Tongue (tissue), 2 donors: ENCODE data around the gene SACS. TPM values are rescaled to one million over a fixed set of nuclear protein-coding genes. Genes with fewer than 3 reads are reported as not detected.
A peak's percentile ranks its signal among the peaks of the same experiment; 100 is the strongest.
"Not testable (repeated sequence)": the region's sequence is repeated elsewhere in the genome, so short reads cannot be mapped to it uniquely, and the experiment has no call there.

Source experiments
- DNase-seq: peaks from one replicate; pipeline ENCODE4 v3.0.0-alpha.2; 2015
- total RNA-seq: library from RNA; depleted of rRNA; stranded (reverse); fragments of >200 nt; gene quantifications from one replicate; pipeline ENCODE4 v1.2.3, GENCODE V29; 2014

The SACS gene
- total RNA-seq, 1 donor from 2014 or later: 276 TPM

DNA sequence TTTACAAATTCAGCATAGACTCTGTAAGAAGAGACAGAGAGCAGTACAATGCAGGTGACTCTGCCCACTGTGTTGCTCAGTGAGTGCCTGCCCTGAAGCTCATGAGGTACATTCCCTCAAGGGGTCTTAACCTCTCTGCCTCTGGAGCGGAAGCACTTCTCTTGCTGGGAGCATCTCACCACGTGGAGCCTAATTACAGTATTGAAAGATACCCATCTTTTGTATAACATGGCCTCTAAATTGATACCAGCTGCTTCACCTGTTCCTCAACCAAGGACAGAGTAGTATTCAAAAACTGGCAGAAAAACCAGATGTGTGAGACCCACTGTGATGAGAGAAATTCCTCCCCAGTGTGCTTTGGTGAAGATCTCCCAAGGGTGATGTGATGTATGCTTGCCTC lies 77.1 kb downstream of the SACS start:
- no peak for DNase-seq

DNA sequence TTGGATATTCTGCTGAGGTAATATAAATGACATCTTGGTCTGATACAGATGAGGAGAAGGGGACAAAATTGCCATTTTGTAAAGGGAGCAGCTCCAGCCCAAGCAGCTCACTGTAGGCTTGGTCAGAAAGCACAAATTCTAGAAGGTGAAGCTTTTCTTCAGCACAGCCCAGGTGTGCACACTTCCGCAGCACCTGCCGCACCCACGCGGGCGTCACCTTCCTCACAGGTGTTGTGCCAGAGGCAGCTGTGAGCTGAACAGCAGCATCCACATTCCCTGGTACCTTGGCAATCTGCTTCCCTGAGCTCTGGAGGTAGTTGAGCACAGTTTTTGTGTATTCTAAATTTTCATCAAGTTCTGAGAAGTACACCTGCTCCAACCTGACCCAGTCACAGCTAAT lies 79.0 kb downstream of the SACS start:
- DNase-seq: no peak

DNA sequence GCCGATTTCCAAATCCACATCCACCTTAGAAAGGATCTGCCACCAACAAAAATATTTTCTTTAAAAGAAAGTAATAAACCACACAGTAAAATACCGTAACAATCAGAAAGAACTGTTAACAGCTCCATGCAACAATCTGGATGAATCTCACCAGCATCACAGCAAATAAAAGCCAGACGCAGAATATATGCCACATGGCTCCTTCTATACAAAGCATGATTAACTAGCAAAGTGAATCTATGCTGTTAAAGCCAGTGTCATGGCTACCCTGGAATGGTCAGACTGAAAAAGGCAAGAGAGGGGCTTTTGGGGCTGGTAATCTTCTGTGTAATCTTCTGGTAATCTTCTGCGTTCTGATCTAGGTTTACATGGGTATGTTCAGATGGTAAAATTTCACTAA lies 81.3 kb downstream of the SACS start:
- DNase-seq: no peak

DNA sequence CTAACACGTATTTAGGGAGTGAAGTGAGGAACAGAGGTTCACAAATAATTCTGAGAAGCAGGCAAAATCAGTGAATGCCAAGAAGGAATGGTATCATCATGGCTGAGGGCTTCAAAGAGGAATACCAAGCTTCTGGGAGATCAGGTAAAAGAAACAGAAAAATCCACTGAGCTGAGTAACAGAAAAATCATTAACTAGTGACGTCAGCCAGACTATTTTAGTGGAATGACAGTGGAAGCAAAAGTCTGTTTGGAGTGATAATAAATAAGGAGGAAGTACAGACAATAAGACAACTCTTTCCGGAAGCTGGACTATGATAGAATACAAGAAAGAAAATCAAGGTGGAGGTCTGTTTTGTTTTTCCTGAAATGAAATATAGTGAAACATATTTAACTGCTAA lies 83.5 kb downstream of the SACS start:
- no peak for DNase-seq

DNA sequence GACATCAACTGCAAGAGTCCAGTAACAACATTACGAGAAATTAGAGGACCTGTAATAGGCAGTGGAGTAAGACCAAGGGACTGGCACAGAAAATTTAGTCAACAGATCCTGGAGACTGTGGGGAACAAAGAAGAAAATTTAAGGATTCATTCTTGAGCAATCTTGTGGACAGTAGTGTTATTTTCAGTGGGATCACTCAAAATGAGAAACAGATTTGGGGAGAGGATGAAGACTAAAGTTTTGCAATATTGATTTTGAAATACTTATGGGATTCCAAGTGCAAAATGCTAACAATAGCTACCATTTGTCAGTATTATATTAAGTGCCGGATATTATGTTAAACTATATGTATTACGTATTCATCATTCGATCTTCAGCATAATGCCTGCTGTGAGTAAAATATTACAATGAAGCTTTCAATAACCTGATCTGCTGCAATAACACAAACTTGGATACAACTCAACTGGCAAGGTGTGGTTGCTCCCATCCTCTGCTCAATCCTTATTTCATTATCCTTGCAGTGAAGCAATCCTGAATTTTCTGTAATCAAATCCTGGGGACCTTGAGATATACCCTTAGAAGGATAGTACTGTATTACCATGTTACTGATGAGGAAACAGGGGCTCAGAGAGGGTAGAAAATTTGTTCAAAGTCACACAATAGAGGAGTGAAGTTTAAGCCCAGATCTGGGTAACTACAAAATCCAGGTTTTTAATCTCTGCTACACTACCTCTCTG lies 84.2 kb downstream of the SACS start:
- DNase-seq: no peak

DNA sequence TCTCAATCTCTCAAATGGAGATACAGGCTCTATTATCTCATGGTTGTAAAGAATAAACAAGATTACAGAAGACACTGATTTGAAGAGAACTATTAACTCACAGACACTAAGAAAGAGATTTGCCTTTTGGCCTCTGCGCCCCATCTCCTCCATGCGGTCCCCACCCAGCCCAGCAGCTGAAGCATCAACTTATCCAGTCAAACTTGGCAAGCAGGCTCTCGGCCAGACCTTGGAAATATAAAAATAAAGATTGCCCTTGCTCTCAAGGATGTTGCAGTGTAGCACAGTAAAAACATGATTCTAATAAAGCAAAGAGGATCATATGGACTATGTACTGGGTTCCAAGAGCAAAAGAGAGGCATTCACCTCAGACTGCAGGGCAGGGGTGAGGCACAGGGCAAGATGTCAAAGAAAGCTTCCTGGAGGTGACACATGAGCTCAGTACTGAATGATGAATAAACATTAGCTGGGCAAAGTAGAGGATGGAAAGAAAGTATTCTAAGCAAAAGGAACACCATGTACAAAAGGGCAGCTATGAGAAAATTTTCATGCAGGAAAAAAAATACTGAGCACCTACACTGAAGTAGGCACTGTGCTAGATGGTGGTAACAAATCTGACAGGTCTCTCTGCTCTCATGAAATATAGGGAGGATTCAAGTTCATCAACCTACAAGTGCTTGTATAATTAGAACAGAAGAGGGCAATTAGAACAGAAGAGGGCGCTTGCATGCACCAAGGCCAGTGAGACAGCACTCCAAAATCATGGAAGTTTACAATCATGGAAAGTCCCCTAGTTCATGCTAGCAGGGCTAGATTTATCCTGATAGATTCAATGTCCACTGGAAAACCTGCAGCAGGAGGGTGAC lies 85.0 kb downstream of the SACS start:
- no peak for DNase-seq

DNA sequence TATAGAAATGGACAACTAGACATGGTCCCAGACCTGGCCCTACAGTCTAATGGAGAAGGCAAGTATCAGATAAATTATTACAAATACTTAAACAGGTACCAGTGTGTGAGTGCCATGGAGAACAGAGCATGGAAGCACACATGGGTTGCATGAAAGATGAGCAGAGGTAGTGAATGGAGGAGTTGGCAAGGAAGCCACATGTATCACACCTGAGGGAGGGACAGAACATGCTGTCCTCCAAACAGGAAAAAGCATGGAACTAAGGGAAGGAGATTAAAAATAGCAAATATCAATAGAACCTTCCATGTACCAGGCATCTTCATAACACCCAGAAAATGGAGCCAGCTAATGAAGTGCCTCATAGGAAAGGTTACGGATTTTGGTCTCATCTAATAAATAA lies 85.9 kb downstream of the SACS start:
- no peak for DNase-seq

DNA sequence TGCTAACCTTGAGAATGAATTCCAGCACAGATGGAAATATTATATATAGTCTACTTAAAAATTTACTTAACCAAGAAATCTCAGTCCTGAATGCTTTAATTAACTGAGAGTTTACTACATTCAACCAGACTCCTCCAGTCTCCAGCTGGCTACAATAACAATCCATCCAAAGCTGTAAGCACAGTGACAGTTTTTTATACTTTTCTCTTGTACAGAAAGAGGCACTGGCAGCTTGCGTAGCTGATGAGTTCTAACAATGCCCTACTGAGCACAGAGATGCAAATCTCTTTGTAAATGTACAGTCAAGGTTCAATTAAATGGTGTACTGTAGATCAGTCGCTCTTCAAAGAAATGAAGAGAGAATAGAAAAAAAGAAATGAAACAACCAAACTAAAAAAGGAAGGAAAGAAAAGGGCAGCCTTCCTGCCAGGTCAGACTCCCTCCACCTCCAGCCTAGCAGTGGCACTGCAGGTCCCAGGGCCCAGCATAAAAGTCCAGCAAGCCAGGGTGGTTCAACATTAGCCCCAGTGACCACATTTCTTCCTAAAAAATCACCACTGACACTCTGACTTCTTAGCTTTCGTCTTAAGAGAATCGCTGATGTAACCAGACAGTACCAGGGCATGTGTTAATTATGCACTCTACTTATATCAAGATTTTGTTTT lies 88.4 kb downstream of the SACS start:
- no peak for DNase-seq

DNA sequence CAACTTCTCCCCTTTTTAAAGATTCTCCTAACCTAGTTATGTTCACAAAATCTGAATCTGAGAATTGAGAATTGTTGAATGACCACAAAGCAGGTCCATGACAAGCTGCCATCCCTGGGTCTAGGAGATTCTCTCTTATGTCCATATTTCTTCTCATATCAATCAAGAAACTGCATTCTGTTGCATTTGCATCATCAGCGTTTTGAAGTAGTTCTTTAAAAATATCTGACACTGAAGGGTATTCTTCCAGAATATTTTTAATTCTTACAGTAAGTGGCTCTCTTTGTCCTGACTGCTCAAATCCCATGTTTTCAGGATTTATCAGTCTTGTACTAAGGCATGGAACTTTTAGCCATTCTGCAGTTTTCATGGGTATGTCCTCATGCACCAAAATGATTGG lies 94.3 kb downstream of the SACS start:
- DNase-seq: no peak

DNA sequence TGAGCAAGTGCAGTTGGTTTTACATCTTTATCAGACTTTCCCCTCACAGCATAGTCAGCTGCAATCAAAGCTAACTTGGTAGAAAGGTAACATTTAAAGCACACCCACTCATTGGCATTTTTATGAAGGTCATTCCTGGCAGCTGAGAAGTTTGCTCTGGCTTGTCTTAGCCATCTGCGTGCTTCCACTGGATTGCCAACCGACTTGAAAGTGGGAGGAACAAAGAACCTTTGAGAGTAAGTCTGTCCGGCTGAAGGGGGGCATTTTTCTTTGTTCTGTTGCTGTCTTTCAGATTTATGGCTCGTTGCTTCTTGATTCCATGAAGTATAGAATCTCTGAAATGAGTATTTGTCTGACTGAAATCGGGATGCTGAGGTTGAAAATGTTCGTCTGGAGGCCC lies 103.1 kb downstream of the SACS start:
- no peak for DNase-seq

DNA sequence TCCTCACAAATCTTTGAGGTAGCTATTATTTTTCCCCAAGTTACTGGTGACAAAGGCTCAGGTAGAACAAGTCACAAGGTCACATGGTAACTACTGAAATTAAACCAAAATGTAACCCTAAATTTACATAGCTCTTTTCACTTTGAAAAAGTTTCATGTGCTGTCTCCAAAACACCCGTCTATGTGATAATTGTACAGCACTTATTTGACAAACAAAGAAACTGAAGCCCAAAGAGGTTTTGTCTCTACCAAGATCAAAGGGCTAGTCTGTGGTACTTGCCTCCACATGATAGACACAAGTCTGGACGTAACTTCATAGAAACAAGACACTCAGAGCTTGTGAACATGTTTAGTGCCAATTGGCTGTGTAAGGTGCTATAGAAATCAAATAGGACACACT lies 108.3 kb downstream of the SACS start:
- DNase-seq: peak; percentile 31

DNA sequence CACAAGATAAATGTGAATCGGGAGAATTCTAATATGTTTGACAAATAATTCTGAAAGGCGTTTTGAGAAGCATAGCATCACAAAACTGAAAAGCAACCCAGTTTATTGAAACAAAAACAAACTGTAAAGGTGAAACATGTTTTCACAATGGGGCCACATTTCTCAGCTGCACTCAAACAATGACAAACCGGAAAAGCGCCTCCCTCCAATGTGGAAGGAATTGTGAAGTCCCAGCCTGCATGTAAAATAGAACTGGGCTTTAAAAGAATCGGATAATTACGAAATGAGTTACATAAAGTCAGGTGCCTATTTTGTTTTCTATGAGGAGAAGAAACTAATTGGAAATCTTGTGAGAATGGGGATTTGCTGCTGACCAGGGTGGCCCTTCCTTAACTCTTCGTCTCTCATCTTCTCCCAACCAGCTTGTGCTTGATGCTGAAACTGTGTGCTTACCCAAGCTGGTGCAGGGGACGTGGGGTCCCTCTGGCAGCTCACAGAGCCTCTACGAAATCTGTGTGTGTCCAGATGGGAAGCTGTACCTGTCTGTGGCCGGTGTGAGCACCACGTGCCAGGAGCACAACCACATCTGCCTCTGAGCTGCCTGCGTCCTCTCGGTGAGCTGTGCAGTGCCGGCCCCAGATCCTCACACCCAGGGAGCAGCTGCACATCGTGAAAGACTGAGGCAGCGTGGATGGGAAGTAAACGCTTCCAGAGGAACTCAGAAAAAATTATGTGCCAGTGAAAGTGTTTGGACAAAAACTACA lies 109.4 kb downstream of the SACS start:
- peak; percentile 53 for DNase-seq

DNA sequence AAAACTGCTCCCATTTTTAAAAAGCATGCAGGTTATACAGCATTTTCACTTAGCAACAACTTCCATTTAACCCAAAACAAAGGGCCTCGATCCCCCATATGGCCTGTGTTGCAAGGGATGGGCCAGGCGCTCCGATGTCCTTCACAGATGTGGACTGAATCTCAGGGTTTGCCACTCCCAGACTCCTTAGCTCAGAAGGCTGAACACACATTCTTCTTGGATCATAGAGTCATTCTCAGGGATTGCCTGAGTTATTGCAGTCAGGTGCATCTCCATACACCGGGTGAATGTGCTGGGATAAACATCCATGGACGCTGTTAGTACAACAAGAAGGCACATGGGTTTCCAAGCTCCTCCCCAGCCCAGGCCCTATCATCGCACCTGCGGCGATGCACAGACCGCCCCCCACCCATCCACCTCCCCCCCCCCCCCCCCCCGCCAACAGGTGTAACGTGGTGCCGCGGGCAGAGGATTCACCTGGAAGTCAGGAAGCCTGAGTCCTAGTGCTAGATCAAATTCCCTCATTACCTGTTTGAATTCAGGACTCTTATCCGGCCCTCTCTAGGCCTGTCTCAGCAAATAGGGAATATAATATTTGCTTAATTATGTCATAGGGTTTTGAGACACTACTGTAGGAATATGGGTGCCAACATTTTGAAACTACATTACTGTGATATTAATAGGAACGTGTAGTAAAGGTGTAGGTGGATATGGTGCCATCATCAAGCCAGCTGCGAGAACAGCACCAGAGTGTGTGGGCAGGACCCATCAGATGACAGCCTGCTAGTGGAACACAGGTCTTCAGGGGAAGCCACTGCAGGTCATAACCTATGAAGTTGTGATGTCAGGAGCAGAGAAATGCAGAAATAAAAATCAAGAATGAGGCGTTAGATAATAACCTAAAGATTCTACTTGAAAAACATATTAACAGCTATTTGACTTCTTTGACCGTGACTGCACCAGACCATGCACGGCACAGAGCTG lies 110.9 kb downstream of the SACS start:
- no peak for DNase-seq

DNA sequence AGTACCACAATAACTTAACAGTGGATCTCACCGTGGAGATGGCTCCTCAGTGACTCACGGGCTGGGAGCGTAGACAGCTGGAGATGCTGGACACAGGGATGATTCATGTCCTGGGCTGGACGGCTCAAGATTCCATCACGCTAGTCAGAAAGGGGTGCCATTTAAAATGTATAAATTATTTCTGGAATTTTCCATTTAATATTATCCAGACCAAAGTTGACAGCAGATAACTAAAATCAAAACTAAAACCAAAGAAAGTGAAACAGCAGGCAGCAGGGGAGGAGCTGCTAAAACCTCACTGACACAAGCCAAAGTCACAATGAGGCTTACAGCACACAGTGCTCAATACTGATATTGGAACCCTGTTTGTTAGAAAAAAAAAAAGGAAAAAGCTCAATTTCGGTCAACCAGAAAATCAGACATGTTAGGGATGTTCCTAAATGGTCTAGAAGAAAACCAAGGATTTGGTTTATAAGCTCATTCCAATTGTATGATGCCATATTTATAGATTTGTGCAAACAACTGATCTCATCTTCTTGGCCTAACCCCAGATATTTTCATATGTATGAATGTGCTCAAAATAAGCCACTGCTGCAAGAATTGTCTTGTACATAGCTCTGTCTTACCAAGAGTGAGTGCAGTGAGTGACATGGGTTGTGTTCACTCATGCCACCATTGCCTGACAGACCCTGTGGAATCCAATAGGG lies 111.8 kb downstream of the SACS start:
- peak; percentile 66 for DNase-seq

DNA sequence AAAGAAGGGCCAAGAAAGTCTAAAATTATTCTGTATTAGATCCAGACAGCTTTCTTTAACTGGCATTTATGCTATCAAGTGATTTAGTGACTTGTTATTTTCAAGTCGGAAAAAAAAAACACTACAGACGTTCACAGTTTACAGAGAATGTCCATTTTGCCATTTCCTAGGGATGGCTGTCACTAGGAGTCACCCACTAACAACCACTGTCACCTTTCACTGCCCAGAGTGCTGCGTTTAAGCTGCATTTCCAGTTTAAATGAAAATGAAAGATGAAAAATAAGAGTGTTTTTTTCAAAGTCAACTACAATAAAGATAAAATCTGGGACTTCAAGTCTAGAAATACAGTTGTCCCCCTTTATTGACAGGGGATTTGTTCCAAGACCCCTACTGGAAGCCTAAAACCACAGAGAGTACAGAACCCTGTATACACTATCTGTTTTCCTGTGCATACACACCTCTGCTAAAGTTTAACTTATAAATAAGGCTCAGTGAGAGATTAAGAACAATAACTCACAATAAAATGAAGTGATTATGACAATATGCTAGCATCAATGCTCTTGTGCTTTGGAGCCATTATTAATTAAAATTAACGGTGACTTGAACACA lies 112.5 kb downstream of the SACS start:
- DNase-seq: no peak

DNA sequence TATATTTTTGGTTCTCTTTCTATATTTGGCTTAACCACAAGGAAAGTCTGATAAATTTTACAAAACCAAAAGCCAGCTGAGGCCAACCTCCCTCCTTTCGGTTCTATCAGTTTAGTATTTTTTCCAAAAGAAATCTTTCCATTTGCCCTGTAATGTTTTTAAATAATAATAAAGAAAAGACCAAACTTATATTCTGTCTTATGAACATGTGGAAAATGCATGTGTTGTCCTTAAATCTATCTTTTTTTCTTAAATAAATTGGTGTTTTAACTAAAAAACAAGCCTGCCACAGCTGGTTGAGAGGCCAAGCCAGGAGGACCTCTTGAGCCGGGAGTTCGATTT lies 113.6 kb downstream of the SACS start:
- no peak for DNase-seq

DNA sequence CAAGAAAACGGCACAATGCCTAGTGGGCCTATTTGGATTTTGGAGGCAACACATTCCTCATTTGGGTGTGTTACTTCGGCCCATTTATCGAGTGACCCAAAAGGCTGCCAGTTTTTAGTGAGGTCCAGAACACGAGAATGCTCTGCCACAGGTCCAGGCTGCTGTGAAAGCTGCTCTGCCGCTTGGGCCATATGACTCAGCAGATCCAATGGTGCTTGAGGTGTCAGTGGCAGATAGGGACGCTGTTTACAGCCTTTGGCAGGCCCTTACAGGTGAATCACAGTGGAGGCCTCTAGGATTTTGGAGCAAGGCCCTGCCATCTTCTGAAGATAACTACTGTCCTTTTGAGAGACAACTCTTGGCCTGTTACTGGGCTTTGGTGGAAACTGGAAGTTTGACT lies 118.7 kb downstream of the SACS start:
- DNase-seq: not testable (repeated sequence)

DNA sequence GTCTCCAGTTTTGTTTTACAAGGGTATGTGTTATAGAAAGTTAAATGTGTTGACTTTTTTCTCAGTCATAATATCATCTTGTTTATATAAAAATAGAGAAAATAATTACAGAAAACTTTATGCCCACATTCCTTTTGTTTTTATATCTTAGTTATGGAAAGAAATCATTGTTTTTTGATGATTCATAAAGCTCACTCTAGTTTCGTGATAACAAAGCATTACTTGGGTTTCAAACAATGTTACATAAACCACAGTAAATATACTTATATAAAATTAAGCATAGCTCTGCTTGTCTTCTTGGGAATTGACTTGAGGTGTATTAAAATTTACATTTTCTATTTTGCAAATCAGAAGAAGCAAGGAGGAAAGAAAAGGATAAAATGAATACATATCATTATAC lies 140.9 kb downstream of the SACS start:
- no peak for DNase-seq

DNA sequence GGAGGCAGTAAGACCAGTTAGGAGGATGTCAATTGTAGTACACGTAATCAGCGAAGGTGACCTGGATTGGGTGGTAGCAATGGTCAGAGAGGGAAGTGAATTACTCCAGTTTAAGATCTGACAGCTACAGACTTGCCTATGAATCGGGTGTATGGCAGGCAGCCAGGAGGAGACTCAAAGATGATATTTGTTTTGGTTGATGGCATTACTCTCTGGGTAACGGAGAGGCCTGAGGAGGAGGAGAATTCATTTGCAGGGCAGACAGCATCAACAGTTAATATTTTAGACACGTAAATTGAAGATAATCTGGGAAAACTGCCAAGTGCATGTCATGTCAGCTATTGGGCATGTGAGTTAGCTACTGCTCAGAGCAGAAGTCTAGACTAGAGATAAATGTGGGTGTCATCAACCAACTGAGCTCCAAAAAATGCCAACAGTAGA lies 143.6 kb downstream of the SACS start:
- peak; percentile 69 for DNase-seq

DNA sequence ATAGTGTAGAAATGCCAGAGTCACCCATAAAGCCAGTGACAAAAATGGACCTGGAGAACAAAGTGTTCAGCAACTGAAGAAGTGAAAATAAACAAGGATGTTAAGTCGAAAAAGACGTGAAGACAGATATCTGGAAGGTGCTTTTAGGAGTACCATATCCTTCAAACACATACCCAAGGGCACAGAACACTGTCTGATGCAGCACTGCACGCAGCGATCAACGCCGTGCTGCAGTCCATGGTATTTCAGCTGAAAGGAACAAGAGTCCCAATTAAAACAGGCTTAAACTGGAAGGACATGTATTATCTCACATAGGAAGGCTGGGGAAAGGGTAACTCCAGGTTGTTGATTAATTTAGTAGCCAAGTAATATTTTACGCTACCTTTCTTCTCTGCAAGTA lies 144.5 kb downstream of the SACS start:
- DNase-seq: no peak
